Sciatic nerve (tissue), 2 donors: ENCODE results near the gene CCDC60. TPM values are rescaled to one million over a fixed set of nuclear protein-coding genes. Genes with fewer than 3 reads are reported as not detected.
"Not testable (repeated sequence)": the region's sequence is repeated elsewhere in the genome, so short reads cannot be mapped to it uniquely, and the experiment has no call there.

Experiments
- ATAC-seq: fragments of 200-7000 bp; cut with Tn5 transposase; one replicate; pipeline ENCODE4 v1.9.1; 2020; ENCODE audit warnings: mild to moderate bottlenecking, moderate library complexity
- DNase-seq: peaks from one replicate; pipeline ENCODE4 v3.0.0-alpha.2; 2020; ENCODE audit warnings: low spot score
- intact Hi-C: fragments of 100-400 bp; cut with DNase I; formaldehyde crosslinking; loops from one replicate; pipeline ENCODE4 v1.14.2; 2022
- total RNA-seq: library from RNA; stranded (reverse); fragmentation: NEBNext Ultra II Directional; extraction: Animal tissue kit (Norgen Biotek cat#: 25700); gene quantifications from one replicate; pipeline ENCODE4 v1.2.1, GENCODE V29; 2021
- donor health status: DM: no; HTN: no; CAD: no.
- donor health status: DM: no; HTN: no; CAD: no.

CCDC60 gene
- total RNA-seq, 1 donor from 2014 or later, result not detected

DNA sequence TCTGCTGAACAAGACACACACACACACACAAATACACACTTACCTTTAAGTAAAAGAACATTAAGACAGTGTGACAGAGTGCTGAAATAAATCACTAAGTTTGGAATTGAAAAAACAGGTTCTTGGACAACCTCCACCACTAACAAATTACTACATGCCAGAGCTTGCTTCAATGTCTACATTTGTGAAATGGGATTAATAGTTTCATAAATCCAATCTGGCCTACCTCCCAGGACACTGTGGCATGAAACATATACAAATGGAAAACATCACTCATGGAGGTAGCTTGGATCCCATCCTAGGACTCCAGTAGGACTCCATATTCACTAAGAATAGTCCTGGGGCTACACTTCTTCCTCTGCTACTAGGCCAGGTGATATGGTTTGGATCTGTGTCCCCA lies 8.2 kb upstream of the CCDC60 start:
- DNase-seq, result no peak
- intact Hi-C loops, result no loop called here
- no peak for ATAC-seq

DNA sequence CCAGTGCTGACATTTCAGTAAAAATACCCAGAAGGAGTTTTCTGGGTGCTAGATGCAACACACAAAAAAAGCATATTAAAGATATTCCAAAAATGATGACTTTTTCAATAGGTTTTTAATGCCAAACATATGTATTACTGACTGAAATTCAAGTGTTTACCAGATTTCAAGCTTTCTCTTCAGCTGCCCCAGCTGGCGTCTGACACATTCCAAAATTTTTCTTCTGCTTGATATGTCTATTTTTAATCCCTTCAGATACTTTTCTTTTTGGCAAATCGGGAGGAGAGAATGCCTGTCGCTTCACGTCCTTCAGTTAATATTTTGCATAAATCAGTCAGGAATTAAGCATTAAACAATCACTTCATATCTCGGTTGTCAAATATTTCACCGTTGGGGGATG lies 7.1 kb upstream of the CCDC60 start:
- intact Hi-C loops, result no loop called here
- no peak for DNase-seq
- no peak for ATAC-seq

DNA sequence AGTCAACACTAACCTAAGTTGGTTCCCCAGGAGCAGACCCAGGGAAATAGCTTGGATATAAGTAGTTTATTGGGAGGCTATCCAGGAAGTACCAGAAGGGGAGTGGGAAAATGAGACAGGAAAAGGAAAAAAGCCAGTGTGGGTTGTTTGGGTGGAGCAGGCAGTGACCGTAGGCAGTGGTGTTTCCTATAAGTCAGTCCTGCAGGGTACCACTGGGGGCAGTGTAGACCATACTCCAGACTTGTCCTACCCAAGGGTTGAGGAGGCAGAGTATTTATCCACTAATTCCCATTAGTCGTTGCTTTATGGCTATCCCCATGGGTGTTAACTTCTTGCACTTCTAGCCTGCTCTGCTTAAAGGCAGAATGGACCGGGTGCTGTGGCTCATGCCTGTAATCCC lies 6.4 kb upstream of the CCDC60 start:
- intact Hi-C loops, result no loop called here
- ATAC-seq (no peak), DNase-seq (no peak)

DNA sequence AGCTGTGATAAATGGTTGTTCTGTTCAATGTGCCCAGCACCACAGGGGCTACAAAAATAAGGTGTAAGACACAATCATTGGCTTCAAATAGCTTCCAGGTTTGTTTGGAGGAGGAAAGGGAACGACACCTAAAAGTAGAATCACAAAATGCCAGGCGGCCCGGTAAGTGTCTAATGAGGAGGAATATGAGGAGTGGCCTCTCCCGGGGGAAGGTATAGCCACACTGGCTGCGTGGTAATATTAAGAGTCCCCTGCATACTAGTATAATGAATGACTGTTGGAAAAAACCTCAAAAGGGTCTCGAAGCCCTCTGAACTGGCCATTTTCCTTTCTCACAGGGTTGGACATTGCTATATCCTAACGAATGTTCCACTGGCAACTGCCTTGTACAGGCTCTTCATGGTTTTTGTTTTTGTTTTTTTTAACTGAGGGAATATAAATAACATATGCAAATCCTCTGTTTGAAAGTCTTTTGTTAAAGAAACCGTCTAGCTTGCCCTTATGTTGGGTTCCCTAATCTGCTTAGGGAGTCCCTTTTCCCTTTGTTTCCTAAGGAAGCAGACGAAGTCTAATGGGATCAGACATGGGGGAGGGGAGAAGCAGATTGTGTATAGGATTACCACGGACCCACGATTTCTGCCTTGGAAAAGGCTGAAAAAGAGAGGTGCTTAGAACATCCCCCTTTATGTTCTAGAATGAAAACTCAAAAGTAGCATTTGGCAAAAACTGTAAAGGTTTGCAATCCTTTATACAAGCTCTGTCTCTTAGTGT lies 4.2 kb downstream of the CCDC60 start:
- DNase-seq, result no peak
- intact Hi-C loops, result no loop called here
- ATAC-seq, result no peak

DNA sequence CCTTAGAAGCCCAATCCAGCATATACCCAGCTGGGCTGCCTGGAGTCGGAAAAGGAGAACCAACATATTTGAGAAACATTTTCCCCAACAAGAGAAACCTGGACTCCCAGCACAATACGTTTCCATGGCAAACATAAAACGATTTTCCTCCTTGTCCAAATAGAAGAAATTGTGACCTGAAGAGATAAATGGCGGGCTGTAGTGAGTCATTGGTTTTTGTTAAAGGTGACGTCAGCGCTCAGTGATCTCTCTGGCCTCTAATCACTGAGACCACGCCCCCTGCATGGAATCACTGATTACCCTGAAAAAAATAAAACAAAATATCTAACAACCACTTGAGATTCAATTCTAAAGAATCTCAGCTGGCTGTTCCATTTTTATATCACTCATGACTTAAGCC lies 6.0 kb downstream of the CCDC60 start:
- intact Hi-C loops, result no loop called here
- DNase-seq (no peak), ATAC-seq (no peak)

DNA sequence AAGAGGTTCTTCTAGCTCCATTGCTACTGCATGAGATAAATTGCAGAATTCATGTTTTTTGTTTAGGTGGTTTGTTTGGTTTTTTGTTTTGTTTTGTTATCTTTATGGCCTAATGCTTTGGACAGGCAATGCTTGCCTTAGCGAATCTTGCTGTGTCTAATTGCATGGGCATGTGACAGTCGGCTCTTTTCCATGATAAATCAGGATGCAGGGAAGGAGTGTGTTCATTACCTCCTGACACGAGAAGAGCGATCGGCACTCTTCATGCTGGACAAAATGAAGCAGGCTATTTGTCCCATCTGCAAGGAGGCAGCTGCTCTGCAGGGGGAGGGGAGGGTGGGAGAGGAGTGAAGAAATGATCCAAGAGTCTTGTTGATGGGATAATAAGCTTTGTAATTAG lies 6.5 kb downstream of the CCDC60 start:
- ATAC-seq (no peak), DNase-seq (no peak)
- intact Hi-C loops, result no loop called here

DNA sequence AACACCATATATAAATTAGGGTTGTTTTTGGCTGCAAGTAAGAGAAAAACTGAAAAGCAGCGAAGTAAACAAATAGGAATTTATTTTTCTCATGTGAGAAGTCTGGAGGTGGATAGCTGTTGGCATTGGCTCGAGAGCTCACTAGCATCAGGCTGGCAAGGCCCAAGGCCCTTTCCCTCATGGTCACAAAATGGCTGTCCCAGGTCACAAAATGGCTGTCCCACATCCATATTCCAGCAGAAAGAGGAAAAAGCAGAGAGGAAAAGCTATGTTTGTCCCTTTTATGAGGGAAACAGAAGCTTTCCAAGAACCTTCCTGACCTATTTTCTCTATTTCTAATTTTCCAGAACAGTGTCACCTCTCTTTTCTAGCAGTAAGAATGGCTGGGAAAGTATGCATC lies 7.5 kb downstream of the CCDC60 start:
- ATAC-seq (no peak), DNase-seq (no peak)
- intact Hi-C loops, result no loop called here

DNA sequence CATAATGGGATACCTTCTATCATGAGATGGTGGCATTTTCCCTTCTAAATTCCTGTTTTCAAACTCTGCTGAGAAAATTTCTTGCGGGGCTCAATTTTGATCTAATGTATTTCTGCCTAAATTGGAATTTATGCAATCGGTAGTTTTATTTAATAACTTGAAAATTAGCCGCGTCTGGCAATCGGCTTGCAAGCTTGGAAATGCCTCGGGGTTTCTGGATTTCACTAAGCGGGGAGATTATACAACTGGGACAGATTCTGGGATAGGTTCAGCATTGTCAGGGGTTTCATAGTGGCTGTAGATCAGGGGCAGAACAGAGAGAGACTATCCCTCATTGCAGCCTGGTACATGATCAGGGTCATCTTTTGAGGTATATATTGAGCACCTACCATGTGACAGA lies 8.6 kb downstream of the CCDC60 start:
- no peak for ATAC-seq
- intact Hi-C loops, result no loop called here
- DNase-seq, result no peak

DNA sequence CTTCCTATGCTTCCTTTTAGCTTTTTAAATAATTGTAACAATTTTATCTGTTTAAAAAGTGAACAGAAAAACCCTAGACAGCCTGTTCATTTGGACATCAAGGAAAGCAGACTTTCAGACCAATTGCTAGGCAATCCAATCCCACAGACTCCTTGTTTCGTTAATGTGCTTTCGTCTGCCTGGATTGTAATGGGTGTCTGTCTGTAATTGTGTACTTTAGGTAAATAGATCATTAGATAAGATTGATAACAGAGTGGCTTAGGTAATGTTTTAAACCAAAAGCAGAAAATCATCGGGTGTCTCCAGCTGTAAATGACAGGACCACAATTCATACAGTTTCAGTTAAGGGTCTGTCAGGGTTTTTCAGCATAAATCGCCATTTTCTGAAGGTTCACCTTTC lies 19.6 kb downstream of the CCDC60 start:
- no peak for DNase-seq
- ATAC-seq, result no peak
- intact Hi-C loops, result no loop called here

DNA sequence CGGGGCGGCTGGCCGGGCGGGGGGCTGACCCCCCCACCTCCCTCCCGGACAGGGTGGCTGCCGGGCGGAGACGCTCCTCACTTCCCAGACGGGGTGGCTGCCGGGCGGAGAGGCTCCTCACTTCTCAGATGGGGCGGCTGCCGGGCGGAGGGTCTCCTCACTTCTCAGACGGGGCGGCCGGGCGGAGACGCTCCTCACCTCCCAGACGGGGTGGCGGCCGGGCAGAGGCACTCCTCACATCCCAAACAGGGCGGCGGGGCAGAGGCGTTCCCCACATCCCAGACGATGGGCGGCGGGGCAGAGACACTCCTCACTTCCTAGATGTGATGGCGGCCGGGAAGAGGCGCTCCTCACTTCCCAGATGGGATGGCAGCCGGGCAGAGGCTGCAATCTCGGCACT lies 25.8 kb downstream of the CCDC60 start:
- intact Hi-C loops, ATAC-seq, DNase-seq: not testable (repeated sequence)

DNA sequence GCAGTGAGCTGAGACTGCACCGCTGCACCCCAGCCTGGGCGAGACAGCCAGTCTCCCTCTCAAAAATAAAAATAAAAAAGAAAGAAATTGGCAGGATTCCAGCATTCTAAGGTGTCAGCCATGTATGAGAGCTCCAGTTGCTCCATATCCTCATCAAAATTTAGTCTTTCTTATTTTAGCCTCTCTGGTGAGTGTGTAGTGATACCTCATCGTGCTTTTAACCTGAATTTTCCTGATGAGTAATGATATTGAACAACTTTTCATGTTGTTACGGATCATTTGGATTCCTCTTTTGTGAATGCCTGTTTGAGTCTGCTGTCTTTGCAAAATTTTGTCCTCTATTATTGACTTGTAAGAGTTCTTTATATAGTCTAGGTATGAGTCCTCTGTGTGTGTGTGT lies 28.5 kb downstream of the CCDC60 start:
- no peak for ATAC-seq
- DNase-seq, result no peak
- intact Hi-C loops, result no loop called here

DNA sequence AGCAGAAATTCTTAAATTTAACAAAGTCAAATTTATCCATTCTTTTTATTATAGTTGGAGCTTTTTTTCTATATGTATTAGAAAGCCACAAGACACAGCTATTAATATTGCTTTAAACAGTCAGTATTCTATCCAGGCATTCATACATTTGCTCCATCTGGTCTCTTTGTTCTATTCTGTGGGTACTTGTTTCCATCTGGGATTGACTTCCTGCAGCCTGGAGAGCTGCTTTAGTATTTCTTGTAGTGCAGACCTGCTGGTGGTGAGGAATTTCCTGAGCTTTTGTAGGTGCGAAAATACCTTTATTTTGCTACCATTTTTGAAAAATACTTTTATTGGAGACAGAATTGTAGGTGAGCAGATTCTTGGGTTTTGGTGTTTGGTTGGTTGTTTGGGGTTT lies 29.0 kb downstream of the CCDC60 start:
- no peak for DNase-seq
- intact Hi-C loops, result no loop called here
- ATAC-seq, result no peak

DNA sequence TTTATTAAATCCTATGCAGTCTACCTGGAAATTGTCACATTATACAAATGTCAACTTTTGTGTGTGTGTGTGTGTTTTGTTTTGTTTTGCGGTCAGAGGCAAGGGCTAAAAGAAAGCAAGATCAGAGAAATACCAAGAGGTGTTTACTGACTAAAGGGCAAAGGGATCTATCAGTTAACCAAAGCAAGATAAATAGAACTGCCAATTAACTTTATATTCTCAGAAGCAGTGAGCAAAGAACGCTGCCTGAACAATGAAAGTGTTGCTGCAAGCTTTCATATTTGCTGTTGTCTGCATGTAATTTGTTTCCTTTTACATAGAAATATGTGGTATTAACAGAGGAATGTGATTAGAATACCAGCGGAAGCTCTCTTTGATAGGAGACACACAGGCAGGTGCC lies 30.9 kb downstream of the CCDC60 start:
- intact Hi-C loops, result no loop called here
- ATAC-seq (no peak), DNase-seq (no peak)

DNA sequence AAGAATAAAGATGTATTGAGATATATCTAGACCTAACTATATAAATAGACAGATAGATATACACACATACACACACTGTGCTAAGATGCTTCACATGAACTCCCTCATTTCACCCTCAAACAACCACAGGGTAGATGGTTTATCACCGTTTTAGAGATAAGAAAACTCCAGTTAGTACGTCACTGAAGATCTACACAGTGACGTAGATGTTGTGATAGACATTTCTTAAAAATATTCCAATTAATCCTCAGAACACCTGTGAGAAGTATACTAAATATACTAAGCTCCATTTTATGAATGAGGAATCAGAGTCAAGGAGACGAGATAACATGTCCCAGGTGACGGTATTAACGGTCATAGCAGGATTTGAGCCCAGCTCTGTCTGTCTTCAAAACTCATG lies 31.5 kb downstream of the CCDC60 start:
- ATAC-seq (no peak), DNase-seq (no peak)
- intact Hi-C loops, result no loop called here

DNA sequence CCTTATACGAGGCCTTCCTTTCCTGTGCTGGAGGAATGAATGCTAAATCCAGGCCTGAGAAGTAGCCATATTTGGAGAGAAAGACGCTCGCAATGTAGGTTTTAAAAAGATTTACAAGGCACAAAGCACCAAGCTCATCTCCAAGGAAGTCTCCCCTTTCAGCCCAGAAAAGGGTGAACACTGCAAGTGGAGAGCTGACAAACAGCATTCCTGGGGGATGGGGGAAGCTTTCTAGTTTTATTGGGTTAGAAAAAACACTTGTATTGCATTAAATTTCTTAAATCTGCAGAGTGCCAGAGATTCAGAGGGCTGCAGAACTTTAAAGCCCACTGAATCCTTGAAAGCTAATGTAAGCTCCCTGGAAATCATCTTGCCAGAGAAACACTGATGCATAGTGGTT lies 34.6 kb downstream of the CCDC60 start:
- no peak for ATAC-seq
- intact Hi-C loops, result no loop called here
- no peak for DNase-seq

DNA sequence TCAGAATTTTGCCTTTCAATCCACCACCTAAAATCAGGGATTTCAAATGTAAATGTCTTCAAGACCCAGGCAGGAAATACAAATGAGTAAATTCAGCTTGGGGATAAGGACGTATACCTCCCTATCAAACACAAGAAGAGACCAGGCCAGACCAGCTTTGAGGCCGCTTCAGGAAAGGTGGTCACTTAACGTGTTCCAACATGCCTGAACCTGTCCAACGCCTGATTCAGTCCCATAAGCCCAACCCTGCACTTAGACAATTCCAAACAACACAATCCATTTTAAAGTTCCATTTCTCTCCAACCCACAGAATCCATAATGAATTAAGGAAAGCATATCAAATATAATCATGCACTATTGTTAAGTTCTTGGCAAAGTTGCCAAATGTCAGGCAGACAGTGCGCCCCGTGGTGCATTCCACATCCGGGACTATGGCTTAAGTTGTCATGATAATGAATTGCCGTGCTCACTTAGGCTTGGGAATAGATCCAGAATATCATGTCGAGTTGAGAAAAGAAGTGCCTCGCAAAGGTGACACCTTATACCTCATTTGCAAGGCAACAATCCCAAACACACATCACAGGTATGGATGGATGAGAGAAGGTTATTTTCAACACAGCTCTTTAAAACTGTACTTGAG lies 35.5 kb downstream of the CCDC60 start:
- intact Hi-C loops, result no loop called here
- no peak for ATAC-seq
- no peak for DNase-seq

DNA sequence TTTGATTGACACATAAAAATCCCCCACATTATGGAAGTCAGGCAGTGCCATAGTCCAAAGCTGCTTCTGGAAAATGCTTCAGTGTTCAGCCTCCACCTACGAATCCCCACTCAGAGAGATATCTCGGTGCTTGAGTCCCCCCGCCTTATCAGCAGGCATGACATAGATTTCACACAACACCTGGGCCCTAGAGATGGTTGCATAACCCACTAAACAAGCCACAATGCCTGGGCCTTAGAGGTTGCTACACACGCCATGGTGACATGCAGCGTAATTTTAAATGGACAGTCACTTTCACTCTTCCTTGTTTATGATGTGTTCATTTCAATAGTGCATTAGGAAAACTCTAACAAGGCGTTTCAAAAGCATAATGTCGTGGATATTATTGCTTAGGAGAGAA lies 38.0 kb downstream of the CCDC60 start:
- ATAC-seq (no peak), DNase-seq (no peak)
- intact Hi-C loops, result no loop called here

DNA sequence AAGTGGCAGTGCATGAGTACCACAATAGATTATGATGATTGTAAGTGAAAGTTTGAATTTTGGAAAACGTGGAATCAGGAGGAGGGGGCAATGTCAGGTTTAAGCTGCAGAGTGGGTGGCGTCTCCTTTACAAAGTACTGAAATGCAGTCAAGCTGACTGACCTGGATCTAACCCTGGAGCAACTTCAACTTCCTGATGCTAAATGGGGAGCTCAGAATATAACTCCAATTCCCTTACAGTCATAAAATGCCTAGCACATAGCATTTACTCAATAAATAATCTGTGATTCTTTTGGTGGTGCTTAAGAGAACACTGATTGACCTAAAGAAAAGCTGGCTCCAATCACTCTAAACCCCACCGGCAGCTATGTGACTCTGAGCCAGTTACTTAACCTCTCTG lies 38.5 kb downstream of the CCDC60 start:
- DNase-seq (no peak), ATAC-seq (no peak)
- intact Hi-C loops, result no loop called here

DNA sequence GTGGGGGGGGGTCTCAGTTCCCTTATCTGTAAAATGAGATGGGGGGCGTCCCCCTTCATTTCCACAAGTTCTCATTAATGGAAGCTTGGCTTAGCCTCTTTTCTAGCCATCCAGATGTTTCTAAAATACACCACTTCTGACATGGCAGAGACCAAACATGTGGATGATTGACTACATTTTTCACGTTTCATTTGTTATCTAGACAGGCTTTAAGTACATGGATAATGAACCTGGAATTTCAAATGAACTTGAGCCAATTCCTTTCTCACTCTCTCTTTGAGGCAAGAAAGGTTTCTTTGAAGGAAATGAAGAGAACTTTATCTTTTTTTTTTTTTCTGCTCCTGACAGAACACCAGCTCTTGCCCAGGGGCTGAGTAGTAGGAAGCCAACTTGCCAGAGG lies 39.1 kb downstream of the CCDC60 start:
- ATAC-seq (no peak), DNase-seq (no peak)
- intact Hi-C loops, result no loop called here

DNA sequence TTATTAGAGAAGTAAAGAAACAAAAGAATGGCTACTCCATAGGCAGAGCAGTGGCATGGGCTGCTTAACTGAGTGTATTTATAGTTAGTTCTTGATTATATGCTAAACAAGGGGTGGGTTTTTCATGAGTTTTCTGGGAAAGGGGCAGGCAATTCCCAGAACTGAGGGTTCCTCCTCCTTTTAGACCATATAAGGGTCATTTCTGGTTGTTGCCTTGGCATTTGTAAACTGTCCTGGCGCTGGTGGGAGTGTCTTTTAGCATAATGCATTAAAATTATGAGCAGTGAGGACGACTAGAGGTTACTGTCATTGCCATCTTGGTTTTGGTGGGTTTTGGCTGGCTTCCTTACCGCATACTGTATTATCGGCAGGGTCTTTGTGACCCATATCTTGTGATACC lies 40.1 kb downstream of the CCDC60 start:
- intact Hi-C loops, result no loop called here
- ATAC-seq, result no peak
- DNase-seq, result no peak
